ENCODE data around the gene SLC16A4. TPM values are rescaled to one million over a fixed set of nuclear protein-coding genes. Genes with fewer than 3 reads are reported as not detected.

Gene SLC16A4
- total and polyA plus RNA-seq, 10 of the 15 experiments (the other 5 are each of a cell fraction or from before 2014, with no cell fraction given): 0.13 to 2.2 (median 0.26) TPM; not detected in 1

DNA sequence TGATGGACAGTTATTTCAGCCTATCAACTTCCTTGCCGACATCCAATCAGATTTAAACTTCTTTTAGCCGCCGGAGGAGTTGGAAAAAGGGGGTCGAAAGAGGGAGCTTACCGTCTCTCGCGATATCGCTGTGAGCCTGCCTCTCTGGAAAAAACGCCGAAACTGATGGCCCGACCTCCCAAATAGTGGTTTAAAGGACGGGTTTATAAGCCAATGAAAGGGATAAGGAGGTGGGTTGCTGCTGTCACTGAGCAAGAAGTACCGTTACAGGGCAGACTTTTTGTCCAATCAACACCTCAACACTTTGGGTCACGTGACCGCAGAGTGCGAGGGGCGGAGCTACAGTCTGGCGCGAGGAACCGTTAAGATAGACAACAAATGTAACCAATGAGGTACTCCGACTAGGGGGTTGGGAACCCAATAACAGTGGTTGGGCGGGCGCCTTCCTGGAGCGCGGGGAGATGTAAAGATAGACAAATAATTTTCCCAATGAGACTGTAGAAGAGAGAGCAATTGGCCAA lies 51.9 kb downstream of the SLC16A4 start, which contains the start of gene RBM15 (continued):
- TF ChIP-seq ZNF687 (IDR thresholded peaks at IDR 0.05) (no peak), RCOR1 (conservative IDR thresholded peaks at IDR 0.05; ENCODE audit: low read depth, low read length) (peak; percentile 99), SUZ12 (IDR thresholded peaks at IDR 0.05; ENCODE audit: unreplicated experiment) (no peak), JUNB (IDR thresholded peaks at IDR 0.05) (no peak), EP300 (IDR thresholded peaks at IDR 0.05; ENCODE audit: borderline replicate concordance in 1 of 2, control insufficient read depth in 1 of 2, low read depth in 2 of 2, low read length in 2 of 2) (peak in 1 of 2 experiments; percentile 45; a peak in 2 of 4 replicates), NFIC (IDR thresholded peaks at IDR 0.05; ENCODE audit: low read depth, low read length) (peak; percentile 65), NKRF (conservative IDR thresholded peaks at IDR 0.05) (no peak), RB1 (IDR thresholded peaks at IDR 0.05; ENCODE audit: borderline replicate concordance) (no peak)
- TF ChIP-seq, protein P1, sequence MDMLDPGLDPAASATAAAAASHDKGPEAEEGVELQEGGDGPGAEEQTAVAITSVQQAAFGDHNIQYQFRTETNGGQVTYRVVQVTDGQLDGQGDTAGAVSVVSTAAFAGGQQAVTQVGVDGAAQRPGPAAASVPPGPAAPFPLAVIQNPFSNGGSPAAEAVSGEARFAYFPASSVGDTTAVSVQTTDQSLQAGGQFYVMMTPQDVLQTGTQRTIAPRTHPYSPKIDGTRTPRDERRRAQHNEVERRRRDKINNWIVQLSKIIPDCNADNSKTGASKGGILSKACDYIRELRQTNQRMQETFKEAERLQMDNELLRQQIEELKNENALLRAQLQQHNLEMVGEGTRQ (IDR thresholded peaks at IDR 0.05; ENCODE audit: borderline replicate concordance, low read depth, low read length): peak; percentile 95
- TF ChIP-seq, protein P2, sequence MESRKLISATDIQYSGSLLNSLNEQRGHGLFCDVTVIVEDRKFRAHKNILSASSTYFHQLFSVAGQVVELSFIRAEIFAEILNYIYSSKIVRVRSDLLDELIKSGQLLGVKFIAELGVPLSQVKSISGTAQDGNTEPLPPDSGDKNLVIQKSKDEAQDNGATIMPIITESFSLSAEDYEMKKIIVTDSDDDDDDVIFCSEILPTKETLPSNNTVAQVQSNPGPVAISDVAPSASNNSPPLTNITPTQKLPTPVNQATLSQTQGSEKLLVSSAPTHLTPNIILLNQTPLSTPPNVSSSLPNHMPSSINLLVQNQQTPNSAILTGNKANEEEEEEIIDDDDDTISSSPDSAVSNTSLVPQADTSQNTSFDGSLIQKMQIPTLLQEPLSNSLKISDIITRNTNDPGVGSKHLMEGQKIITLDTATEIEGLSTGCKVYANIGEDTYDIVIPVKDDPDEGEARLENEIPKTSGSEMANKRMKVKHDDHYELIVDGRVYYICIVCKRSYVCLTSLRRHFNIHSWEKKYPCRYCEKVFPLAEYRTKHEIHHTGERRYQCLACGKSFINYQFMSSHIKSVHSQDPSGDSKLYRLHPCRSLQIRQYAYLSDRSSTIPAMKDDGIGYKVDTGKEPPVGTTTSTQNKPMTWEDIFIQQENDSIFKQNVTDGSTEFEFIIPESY (IDR thresholded peaks at IDR 0.05): peak; percentile 24; the same call in 1 of the 2 replicates
- TF ChIP-seq, protein P3, sequence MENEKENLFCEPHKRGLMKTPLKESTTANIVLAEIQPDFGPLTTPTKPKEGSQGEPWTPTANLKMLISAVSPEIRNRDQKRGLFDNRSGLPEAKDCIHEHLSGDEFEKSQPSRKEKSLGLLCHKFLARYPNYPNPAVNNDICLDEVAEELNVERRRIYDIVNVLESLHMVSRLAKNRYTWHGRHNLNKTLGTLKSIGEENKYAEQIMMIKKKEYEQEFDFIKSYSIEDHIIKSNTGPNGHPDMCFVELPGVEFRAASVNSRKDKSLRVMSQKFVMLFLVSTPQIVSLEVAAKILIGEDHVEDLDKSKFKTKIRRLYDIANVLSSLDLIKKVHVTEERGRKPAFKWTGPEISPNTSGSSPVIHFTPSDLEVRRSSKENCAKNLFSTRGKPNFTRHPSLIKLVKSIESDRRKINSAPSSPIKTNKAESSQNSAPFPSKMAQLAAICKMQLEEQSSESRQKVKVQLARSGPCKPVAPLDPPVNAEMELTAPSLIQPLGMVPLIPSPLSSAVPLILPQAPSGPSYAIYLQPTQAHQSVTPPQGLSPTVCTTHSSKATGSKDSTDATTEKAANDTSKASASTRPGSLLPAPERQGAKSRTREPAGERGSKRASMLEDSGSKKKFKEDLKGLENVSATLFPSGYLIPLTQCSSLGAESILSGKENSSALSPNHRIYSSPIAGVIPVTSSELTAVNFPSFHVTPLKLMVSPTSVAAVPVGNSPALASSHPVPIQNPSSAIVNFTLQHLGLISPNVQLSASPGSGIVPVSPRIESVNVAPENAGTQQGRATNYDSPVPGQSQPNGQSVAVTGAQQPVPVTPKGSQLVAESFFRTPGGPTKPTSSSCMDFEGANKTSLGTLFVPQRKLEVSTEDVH (IDR thresholded peaks at IDR 0.05; ENCODE audit: low read depth, partially characterized antibody): peak; percentile 68
- TF ChIP-seq, protein P4, sequence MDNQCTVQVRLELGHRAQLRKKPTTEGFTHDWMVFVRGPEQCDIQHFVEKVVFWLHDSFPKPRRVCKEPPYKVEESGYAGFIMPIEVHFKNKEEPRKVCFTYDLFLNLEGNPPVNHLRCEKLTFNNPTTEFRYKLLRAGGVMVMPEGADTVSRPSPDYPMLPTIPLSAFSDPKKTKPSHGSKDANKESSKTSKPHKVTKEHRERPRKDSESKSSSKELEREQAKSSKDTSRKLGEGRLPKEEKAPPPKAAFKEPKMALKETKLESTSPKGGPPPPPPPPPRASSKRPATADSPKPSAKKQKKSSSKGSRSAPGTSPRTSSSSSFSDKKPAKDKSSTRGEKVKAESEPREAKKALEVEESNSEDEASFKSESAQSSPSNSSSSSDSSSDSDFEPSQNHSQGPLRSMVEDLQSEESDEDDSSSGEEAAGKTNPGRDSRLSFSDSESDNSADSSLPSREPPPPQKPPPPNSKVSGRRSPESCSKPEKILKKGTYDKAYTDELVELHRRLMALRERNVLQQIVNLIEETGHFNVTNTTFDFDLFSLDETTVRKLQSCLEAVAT (IDR thresholded peaks at IDR 0.05): no peak
